ENCODE measurements around the gene DDA1. TPM values are rescaled to one million over a fixed set of nuclear protein-coding genes. Genes with fewer than 3 reads are reported as not detected.

The DDA1 gene
- total and polyA plus RNA-seq, 9 of the 15 experiments (the other 6 are each of a cell fraction or from before 2014, with no cell fraction given): 1.4 to 83.8 (median 33.8) TPM

DNA sequence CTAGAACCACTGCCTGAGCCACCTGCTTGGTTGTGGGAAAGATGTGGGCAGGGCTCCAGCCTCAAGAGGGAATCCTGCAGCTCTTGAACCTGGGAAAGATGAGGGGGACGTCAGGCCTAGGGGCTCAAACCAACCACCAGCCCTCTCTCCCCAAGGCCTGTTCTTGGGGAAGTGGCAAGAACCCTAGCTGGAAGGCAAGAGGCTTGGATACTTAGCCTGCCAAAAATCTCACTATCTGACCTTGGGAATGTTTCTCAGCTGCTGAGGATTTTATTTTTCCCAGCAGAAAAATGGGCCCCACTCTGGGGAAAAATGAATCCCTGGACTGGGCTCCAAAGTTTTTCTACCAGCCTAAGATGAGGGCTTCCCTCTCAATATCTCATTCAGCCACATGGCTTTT, 49.4 kb upstream of the DDA1 start:
- no peaks in the 10 kb centered on the region for H3K9me1 ChIP-seq (ENCODE audit: control insufficient read depth, insufficient read depth, low read length)
- in situ Hi-C loops (cut with MboI) (no loop called here), intact Hi-C loops (cut with micrococcal nuclease) (loop anchor here (2.0 kb wide), 1 partner anchor 49 kb away; the partner anchor contains the start of gene DDA1)
- H4K20me1 ChIP-seq (replicated peaks; ENCODE audit: control insufficient read depth, insufficient read depth, low read length): no peaks in the 10 kb centered on the region
- peak overlapping the region in 1 of 2 experiments; percentile 48; a peak in 1 of 4 replicates for H3K9ac ChIP-seq (ENCODE audit: insufficient read depth in 1 of 2, low read depth in 2 of 2, low read length in 2 of 2)
- H3K27ac ChIP-seq (ENCODE audit: extremely low read depth, low read depth, low read length): no peak overlapping the region
- no peak overlapping the region for H2AFZ ChIP-seq (ENCODE audit: low read depth, low read length)
- ATAC-seq (no peak), DNase-seq (ENCODE audit: extremely low read depth in 1 of 4, low spot score in 3 of 4) (no peak), FAIRE-seq (no peak)
- ChIA-PET POLR2A (interaction anchor here (1.0 to 1.1 kb wide), 3 partner anchors 12 to 162 kb away, joined by 3 read pairs; no protein-coding TSS in a partner anchor), CTCF (ENCODE audit: low intra/inter-chr PET ratio) (interaction anchor here (0.9 to 2.0 kb wide), 3 partner anchors 22 to 193 kb away, joined by 4 to 7 read pairs (median 4); no protein-coding TSS in a partner anchor)
- H3K4me2 ChIP-seq (ENCODE audit: insufficient read depth, low read length): no peak overlapping the region
- peaks cover 3 to 21% of the 10 kb centered on the region in 2 experiments; a peak in 3 of 5 replicates for H3K4me1 ChIP-seq (replicated peaks in 1 of 2; ENCODE audit: control insufficient read depth in 2 of 2, insufficient read depth in 2 of 2, low read length in 2 of 2)
- TF ChIP-seq RBM25 (IDR thresholded peaks at IDR 0.05; ENCODE audit: low read depth, low read length, severe bottlenecking) (no peak), FOXP1 (CRISPR knock-in tag; IDR thresholded peaks at IDR 0.05) (no peak), GATAD2A (IDR thresholded peaks at IDR 0.05) (no peak), TAF1 (IDR thresholded peaks at IDR 0.05; ENCODE audit: control insufficient read depth, extremely low read depth, insufficient read depth, low read length, severe bottlenecking) (no peak), ZNF77 (CRISPR knock-in tag; IDR thresholded peaks at IDR 0.05) (no peak), GTF2A2 (tag; IDR thresholded peaks at IDR 0.05) (no peak)
- TF ChIP-seq, protein P1, sequence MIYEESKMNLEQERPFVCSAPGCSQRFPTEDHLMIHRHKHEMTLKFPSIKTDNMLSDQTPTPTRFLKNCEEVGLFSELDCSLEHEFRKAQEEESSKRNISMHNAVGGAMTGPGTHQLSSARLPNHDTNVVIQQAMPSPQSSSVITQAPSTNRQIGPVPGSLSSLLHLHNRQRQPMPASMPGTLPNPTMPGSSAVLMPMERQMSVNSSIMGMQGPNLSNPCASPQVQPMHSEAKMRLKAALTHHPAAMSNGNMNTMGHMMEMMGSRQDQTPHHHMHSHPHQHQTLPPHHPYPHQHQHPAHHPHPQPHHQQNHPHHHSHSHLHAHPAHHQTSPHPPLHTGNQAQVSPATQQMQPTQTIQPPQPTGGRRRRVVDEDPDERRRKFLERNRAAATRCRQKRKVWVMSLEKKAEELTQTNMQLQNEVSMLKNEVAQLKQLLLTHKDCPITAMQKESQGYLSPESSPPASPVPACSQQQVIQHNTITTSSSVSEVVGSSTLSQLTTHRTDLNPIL (CRISPR knock-in tag; IDR thresholded peaks at IDR 0.05): no peak
- TF ChIP-seq, protein P2, sequence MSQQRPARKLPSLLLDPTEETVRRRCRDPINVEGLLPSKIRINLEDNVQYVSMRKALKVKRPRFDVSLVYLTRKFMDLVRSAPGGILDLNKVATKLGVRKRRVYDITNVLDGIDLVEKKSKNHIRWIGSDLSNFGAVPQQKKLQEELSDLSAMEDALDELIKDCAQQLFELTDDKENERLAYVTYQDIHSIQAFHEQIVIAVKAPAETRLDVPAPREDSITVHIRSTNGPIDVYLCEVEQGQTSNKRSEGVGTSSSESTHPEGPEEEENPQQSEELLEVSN (IDR thresholded peaks at IDR 0.05; ENCODE audit: borderline replicate concordance in 1 of 2, extremely low read depth in 1 of 2, insufficient read depth in 1 of 2, insufficient read length in 1 of 2, low read depth in 1 of 2, low read length in 1 of 2, poor library complexity in 1 of 2, severe bottlenecking in 1 of 2): no peak
- H3K4me3 ChIP-seq: no peak overlapping the region
- H3K27me3 ChIP-seq (ENCODE audit: control insufficient read depth in 2 of 2, insufficient read depth in 2 of 2, low read length in 2 of 2): no peaks in the 10 kb centered on the region
- 0% methylated on average over 1 of the region's 1 CpG for WGBS (ENCODE audit: insufficient coverage, low coverage, missing lambda C conversion rate)
- no peaks in the 10 kb centered on the region for H3K79me2 ChIP-seq (ENCODE audit: control insufficient read depth, insufficient read depth, low read length)
- no TSS peak for BruUV-seq (replicated peaks)
- H3K9me3 ChIP-seq (replicated peaks; ENCODE audit: control insufficient read depth, insufficient read depth, low read depth, low read length): no peaks in the 10 kb centered on the region
- H3K36me3 ChIP-seq (ENCODE audit: control insufficient read depth, insufficient read depth, low read length): no peaks in the 10 kb centered on the region

Measured in K562 (cell line).